Body of pancreas (tissue), 4 donors: ENCODE data around the gene MED16. TPM values are rescaled to one million over a fixed set of nuclear protein-coding genes. Genes with fewer than 3 reads are reported as not detected.
"Not testable (repeated sequence)": the region's sequence is repeated elsewhere in the genome, so short reads cannot be mapped to it uniquely, and the experiment has no call there.

ENCODE experiments used
- ATAC-seq: fragments of 150-250 bp; one replicate; pipeline ENCODE4 v1.9.1; 2016
- DNase-seq, 4 donors: peaks; one replicate each; pipeline ENCODE4 v3.0.0-alpha.2; 2019
- H3K27ac ChIP-seq, 4 donors: fragments of 200-600 bp; sonication (generic); 1 replicate in 3 of 4; 2 replicates in 1 of 4; pipeline versions ENCODE4 v1.5.1 to v1.6.1; 2016 to 2019; ENCODE audit warnings: mild to moderate bottlenecking in 1 of 4, mixed read lengths in 1 of 4, moderate library complexity in 1 of 4
- H3K27me3 ChIP-seq, 2 donors: fragments of 200-600 bp; sonication (generic); one replicate each; pipeline ENCODE4 v1.6.0; 2016; ENCODE audit warnings: mild to moderate bottlenecking in 1 of 2
- H3K36me3 ChIP-seq, 2 donors: fragments of 200-600 bp; sonication (generic); replicated peaks in 1 of 2; 2 replicates each; pipeline ENCODE4 v1.5.1; 2016; ENCODE audit warnings: low read depth in 2 of 2; ENCODE audit not compliant: insufficient read depth in 1 of 2
- H3K4me1 ChIP-seq: fragments of 200-600 bp; sonication (generic); one replicate; pipeline ENCODE4 v1.6.0; 2016
- H3K4me3 ChIP-seq, 2 donors: fragments of 200-600 bp; sonication (generic); 1 replicate in 1 of 2; 2 replicates in 1 of 2; pipeline ENCODE4 v1.5.1; 2016 to 2019
- H3K9me3 ChIP-seq, 3 donors: fragments of 200-600 bp; sonication (generic); 1 replicate in 2 of 3; 2 replicates in 1 of 3; pipeline ENCODE4 v1.5.1; 2016
- POLR2A ChIP-seq, 3 donors: fragments of 450-650 bp; IDR thresholded peaks; one replicate each; pipeline ENCODE4 v1.6.1; 2016; ENCODE audit warnings: antibody characterized with exemption in 3 of 3, mild to moderate bottlenecking in 2 of 3
- WGBS, 2 donors: methylation state at CpG; one replicate each; pipeline ENCODE4 v1.1.5; 2017; 5-methylcytosine and 5-hydroxymethylcytosine counted together
- intact Hi-C: fragments of 100-400 bp; cut with DNase I; formaldehyde crosslinking; loops from one replicate; pipeline ENCODE4 v1.15.1; 2023
- total RNA-seq, 2 donors: library from RNA; depleted of rRNA; stranded (reverse); fragments of >200 nt; gene quantifications; one replicate each; pipeline ENCODE4 v1.1.0, GENCODE V29; 2016
- TF ChIP-seq, protein P1 (sequence below), 7 experiments: fragments of 450-650 bp in 4 of 7; fragments of 200-600 bp in 3 of 7; sonication (generic) in 3 of 7; IDR thresholded peaks; one replicate each; pipeline ENCODE4 v1.5.1; 2016 to 2019; ENCODE audit warnings: antibody characterized with exemption in 7 of 7

MED16 gene
- total RNA-seq, 2 donors from 2014 or later = 35.0 to 49.8 TPM

DNA sequence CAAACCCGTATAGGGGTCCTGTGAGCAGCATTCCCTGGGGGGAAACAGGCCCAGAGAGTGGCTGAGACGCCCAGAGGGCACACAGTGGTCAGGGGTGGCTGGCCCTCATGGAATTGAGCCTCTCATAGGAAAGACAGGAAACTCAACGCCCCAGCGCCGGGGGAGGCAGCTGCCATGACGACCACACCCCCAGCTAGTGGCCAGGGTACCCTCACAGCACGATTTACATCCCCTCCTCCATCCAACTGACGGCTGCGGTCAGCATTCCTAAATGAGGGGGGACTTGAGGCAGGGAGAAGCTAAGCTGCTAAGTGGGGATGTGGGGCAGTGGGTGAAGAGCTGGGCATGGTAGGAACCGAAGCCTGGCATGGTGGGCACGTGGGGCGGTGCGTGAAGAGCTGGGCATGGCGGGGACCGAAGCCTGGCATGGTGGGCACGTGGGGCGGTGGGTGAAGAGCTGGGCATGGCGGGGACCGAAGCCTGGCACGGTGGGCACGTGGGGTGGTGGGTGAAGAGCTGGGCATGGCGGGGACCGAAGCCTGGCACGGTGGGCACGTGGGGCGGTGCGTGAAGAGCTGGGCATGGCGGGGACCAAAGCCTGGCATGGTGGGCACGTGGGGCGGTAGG, 10.0 kb downstream of the MED16 start:
- TF ChIP-seq, protein P1, sequence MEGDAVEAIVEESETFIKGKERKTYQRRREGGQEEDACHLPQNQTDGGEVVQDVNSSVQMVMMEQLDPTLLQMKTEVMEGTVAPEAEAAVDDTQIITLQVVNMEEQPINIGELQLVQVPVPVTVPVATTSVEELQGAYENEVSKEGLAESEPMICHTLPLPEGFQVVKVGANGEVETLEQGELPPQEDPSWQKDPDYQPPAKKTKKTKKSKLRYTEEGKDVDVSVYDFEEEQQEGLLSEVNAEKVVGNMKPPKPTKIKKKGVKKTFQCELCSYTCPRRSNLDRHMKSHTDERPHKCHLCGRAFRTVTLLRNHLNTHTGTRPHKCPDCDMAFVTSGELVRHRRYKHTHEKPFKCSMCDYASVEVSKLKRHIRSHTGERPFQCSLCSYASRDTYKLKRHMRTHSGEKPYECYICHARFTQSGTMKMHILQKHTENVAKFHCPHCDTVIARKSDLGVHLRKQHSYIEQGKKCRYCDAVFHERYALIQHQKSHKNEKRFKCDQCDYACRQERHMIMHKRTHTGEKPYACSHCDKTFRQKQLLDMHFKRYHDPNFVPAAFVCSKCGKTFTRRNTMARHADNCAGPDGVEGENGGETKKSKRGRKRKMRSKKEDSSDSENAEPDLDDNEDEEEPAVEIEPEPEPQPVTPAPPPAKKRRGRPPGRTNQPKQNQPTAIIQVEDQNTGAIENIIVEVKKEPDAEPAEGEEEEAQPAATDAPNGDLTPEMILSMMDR (IDR thresholded peaks at IDR 0.05) = no peak
- TF ChIP-seq POLR2A (IDR thresholded peaks at IDR 0.05) = no peak
- no peak overlapping the region for H3K4me3 ChIP-seq
- intact Hi-C loops = no loop called here
- DNase-seq = no peak
- H3K4me1 ChIP-seq = no peaks in the 10 kb centered on the region
- no peak overlapping the region for H3K27ac ChIP-seq
- peaks cover 3 to 7% of the 10 kb centered on the region in 2 donors for H3K36me3 ChIP-seq
- H3K27me3 ChIP-seq = no peaks in the 10 kb centered on the region
- 90 to 97% methylated on average over 22 to 30 of the region's 30 CpGs for WGBS, 2 donors
- ATAC-seq = no peak
- no peaks in the 10 kb centered on the region for H3K9me3 ChIP-seq

GRCh38 chr19:881385-882071, 11.5 kb downstream of the MED16 start:
- H3K9me3 ChIP-seq = no peaks in the 10 kb centered on the region

GRCh38 chr19:879711-880438, 13.1 kb downstream of the MED16 start:
- TF ChIP-seq POLR2A (IDR thresholded peaks at IDR 0.05) = no peak
- TF ChIP-seq, protein P1 (IDR thresholded peaks at IDR 0.05) = no peak
- ATAC-seq = no peak

More at GRCh38 chr19:881385-882071, 11.5 kb downstream of the MED16 start:
- Histone ChIP-seq H3K4me1 (no peaks in the 10 kb centered on the region), H3K27me3 (no peaks in the 10 kb centered on the region), H3K36me3 (peaks cover 5 to 7% of the 10 kb centered on the region in 2 donors), H3K27ac (no peak overlapping the region), H3K4me3 (no peak overlapping the region)
- ATAC-seq (no peak), DNase-seq (no peak)
- TF ChIP-seq, protein P1 (IDR thresholded peaks at IDR 0.05) = no peak
- TF ChIP-seq POLR2A (IDR thresholded peaks at IDR 0.05) = no peak
- WGBS, 2 donors = 94 to 95% methylated on average over 17 to 33 of the region's 34 CpGs
- intact Hi-C loops = no loop called here

GRCh38 chr19:878751-879561, 14.0 kb downstream of the MED16 start:
- H3K27ac ChIP-seq, H3K4me1 ChIP-seq, intact Hi-C loops, DNase-seq, ATAC-seq, H3K4me3 ChIP-seq, H3K9me3 ChIP-seq, H3K36me3 ChIP-seq, H3K27me3 ChIP-seq: not testable (repeated sequence)
- WGBS, 2 donors = 84 to 95% methylated on average over 13 to 17 of the region's 24 CpGs

More at GRCh38 chr19:879711-880438, 13.1 kb downstream of the MED16 start:
- intact Hi-C loops = no loop called here
- WGBS, 2 donors = 84 to 85% methylated on average over 5 to 35 of the region's 37 CpGs
- Histone ChIP-seq H3K4me1 (no peaks in the 10 kb centered on the region), H3K4me3 (no peak overlapping the region), H3K9me3 (no peaks in the 10 kb centered on the region), H3K36me3 (peaks cover 3 to 5% of the 10 kb centered on the region in 2 donors), H3K27me3 (no peaks in the 10 kb centered on the region), H3K27ac (no peak overlapping the region)
- DNase-seq = no peak

- H3K36me3 ChIP-seq, H3K4me1 ChIP-seq, intact Hi-C loops, H3K27me3 ChIP-seq, ATAC-seq, H3K27ac ChIP-seq, H3K9me3 ChIP-seq, DNase-seq, H3K4me3 ChIP-seq: not testable (repeated sequence)
- 87 to 91% methylated on average over 4 to 11 of the region's 23 CpGs for WGBS, 2 donors
Measured at GRCh38 chr19:877992-878660, 14.9 kb downstream of the MED16 start.
